BE2C (cell line): Measurements from ENCODE around the gene NTN3.
A peak's percentile ranks its signal among the peaks of the same experiment; 100 is the strongest.

ENCODE experiments used
- DNase-seq: peaks from one replicate; pipeline ENCODE4 v3.0.0-alpha.2; 2020
- H3K27me3 ChIP-seq: fragments of 250-450 bp; sonication (Bioruptor Pico); 2 replicates; pipeline ENCODE4 v1.5.1; 2020; ENCODE audit warnings: mild to moderate bottlenecking
- H3K36me3 ChIP-seq: fragments of 250-450 bp; sonication (Bioruptor Pico); 2 replicates; pipeline ENCODE4 v1.5.1; 2020; ENCODE audit warnings: mild to moderate bottlenecking
- H3K4me1 ChIP-seq: fragments of 250-450 bp; sonication (Bioruptor Pico); 2 replicates; pipeline ENCODE4 v1.5.1; 2020
- H3K4me3 ChIP-seq: 2 replicates; pipeline ENCODE4 v1.5.1; 2011; ENCODE audit warnings: low read depth, low read length
- H3K9me3 ChIP-seq: fragments of 250-450 bp; sonication (Bioruptor Pico); 2 replicates; pipeline ENCODE4 v1.5.1; 2020
- TF ChIP-seq, protein P1 (sequence below): IDR thresholded peaks from 2 replicates; pipeline ENCODE4 v1.5.1; 2012; ENCODE audit warnings: mild to moderate bottlenecking, low read depth, low read length

The NTN3 gene

GRCh38 chr16:2515180-2515851, 44.2 kb downstream of the NTN3 start:
- Histone ChIP-seq H3K36me3 (peaks cover 13% of the 10 kb centered on the region), H3K4me1 (peaks cover 6% of the 10 kb centered on the region; the same call in 1 of the 2 replicates), H3K9me3 (no peaks in the 10 kb centered on the region), H3K27me3 (no peaks in the 10 kb centered on the region), H3K4me3 (peak overlapping the region; percentile 81)
- TF ChIP-seq, protein P1, sequence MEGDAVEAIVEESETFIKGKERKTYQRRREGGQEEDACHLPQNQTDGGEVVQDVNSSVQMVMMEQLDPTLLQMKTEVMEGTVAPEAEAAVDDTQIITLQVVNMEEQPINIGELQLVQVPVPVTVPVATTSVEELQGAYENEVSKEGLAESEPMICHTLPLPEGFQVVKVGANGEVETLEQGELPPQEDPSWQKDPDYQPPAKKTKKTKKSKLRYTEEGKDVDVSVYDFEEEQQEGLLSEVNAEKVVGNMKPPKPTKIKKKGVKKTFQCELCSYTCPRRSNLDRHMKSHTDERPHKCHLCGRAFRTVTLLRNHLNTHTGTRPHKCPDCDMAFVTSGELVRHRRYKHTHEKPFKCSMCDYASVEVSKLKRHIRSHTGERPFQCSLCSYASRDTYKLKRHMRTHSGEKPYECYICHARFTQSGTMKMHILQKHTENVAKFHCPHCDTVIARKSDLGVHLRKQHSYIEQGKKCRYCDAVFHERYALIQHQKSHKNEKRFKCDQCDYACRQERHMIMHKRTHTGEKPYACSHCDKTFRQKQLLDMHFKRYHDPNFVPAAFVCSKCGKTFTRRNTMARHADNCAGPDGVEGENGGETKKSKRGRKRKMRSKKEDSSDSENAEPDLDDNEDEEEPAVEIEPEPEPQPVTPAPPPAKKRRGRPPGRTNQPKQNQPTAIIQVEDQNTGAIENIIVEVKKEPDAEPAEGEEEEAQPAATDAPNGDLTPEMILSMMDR: no peak
- DNase-seq: no peak

DNA sequence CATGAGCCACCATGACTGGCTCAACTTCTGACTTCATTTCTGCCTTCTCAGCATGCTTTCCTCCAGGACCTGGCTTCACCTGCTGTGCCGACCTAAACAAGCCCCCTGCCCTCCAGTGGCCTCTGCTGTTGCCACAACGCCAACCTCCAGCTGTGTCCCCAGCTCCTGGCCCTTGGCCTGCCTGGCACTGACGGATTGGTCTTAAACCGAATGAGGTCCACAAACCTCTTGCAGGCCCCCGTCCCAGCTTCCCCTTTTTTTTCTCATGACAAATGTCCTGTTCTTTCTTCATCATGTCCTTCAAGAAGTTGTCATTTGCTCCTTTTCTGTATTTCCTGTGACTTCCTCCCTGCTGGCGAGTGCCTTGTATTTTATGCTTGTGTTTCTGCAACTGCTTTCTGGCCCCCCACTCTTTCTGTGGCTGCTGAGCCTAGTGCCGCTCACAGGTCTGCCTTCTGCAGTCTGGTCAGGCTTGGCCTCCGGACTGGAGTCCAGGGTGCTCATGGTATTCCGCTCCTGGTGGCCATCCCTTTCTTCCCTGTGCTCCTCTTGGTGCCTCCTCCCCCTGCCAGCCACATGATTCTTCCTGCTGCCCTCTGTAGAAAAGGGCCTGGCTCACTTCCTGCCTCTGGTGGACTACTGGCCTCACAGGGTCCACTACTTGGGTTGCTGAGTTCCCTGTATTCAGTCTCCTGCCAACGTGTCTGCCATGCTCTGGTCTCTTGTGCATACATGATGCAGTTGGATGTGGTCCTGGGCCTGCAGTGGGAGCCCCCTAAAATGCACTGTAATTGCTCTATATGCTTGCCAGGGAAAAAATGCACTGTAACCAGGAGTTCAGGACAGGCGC, 45.5 kb downstream of the NTN3 start:
- H3K9me3 ChIP-seq: no peaks in the 10 kb centered on the region
- peaks cover 6% of the 10 kb centered on the region; the same call in 1 of the 2 replicates for H3K4me1 ChIP-seq
- TF ChIP-seq, protein P1: no peak
- no peaks in the 10 kb centered on the region for H3K27me3 ChIP-seq
- no peak for DNase-seq
- peaks cover 13% of the 10 kb centered on the region for H3K36me3 ChIP-seq
- H3K4me3 ChIP-seq: no peak overlapping the region

DNA sequence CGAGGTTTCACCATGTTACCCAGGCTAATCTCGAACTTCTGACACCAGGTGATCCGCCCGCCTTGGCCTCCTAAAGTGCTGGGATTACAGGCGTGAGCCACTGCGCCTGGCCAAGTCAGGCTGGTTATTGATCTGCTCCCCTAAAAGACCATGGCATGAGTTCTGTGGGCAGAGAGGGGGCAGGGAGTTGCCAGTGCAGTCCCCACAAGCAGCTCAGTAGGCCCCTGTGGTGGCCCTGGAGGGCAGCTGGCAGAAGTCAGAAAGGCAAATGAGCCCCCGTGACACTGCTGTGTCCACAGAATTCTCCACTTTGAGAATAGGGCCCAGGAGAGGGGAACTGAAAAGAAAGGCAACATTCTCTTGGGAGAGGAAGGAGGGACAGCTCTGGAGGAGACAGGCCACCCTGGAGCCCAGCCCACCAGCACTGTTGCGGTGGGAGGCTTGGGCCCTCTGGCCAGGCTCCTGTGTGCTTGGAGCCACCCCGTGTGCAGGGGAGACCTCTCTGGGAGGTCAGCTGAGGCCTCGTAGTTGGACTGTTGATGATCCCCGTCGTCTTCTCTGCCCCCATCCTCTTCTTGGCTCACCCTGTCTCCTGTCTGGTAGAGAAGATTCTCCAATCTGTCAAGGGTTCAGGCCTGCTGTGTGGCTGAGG, 47.0 kb downstream of the NTN3 start:
- Histone ChIP-seq H3K36me3 (peaks cover 15% of the 10 kb centered on the region), H3K27me3 (no peaks in the 10 kb centered on the region), H3K4me1 (peaks cover 5% of the 10 kb centered on the region; the same call in 1 of the 2 replicates), H3K9me3 (no peaks in the 10 kb centered on the region), H3K4me3 (no peak overlapping the region)
- TF ChIP-seq, protein P1: no peak
- DNase-seq: no peak

GRCh38 chr16:2518823-2519710, 48.0 kb downstream of the NTN3 start:
- no peak for DNase-seq
- Histone ChIP-seq H3K4me3 (peak overlapping the region; percentile 9; the same call in 1 of the 2 replicates), H3K36me3 (peaks cover 21% of the 10 kb centered on the region), H3K9me3 (no peaks in the 10 kb centered on the region), H3K27me3 (no peaks in the 10 kb centered on the region), H3K4me1 (peaks cover 3% of the 10 kb centered on the region; the same call in 1 of the 2 replicates)
- TF ChIP-seq, protein P1: no peak

GRCh38 chr16:2519711-2520080, 48.6 kb downstream of the NTN3 start:
- no peak for DNase-seq
- H3K36me3 ChIP-seq: peaks cover 28% of the 10 kb centered on the region
- no peaks in the 10 kb centered on the region for H3K27me3 ChIP-seq
- H3K4me3 ChIP-seq: peak overlapping the region; percentile 9; the same call in 1 of the 2 replicates
- TF ChIP-seq, protein P1: no peak
- H3K4me1 ChIP-seq: peaks cover 3% of the 10 kb centered on the region; the same call in 1 of the 2 replicates
- H3K9me3 ChIP-seq: no peaks in the 10 kb centered on the region
